Stimulated activated naive CD8-positive, alpha-beta T cell treated with anti-CD3 and anti-CD28 coated beads, Interleukin-15, Interleukin-2, amounts not matched to agents 100 U/mL and 50 U/mL, for 24 hours (primary cell): ENCODE data around the gene LTA4H.
"Not testable (repeated sequence)": the region's sequence is repeated elsewhere in the genome, so short reads cannot be mapped to it uniquely, and the experiment has no call there.

Experiments
- ATAC-seq: fragments of 150-1000 bp; cut with Tn5 transposase; one replicate; pipeline ENCODE4 v1.10.0; 2021
- DNase-seq: peaks from one replicate; pipeline ENCODE4 v3.0.0; 2021

The LTA4H gene

DNA sequence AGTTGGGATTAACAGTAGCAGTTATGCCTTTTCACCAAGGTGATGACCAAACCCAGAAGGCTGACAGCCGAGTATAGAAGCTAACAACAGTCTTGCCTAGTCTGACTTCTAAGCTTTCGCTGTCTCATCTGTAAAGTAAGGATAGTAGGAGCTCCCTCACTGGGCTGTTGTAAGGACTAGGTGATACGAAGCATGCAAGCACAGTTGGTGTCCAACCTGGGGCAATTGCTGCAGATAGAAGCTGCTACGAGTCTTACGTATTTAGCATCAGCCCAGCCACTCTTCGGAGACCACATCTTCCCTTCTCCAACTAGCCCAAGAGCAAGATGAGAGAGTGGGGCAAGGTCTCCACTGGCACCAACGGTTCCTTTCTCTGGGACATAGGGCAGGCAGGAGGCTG, 45.3 kb downstream of the LTA4H start:
- DNase-seq, result no peak
- no peak for ATAC-seq

DNA sequence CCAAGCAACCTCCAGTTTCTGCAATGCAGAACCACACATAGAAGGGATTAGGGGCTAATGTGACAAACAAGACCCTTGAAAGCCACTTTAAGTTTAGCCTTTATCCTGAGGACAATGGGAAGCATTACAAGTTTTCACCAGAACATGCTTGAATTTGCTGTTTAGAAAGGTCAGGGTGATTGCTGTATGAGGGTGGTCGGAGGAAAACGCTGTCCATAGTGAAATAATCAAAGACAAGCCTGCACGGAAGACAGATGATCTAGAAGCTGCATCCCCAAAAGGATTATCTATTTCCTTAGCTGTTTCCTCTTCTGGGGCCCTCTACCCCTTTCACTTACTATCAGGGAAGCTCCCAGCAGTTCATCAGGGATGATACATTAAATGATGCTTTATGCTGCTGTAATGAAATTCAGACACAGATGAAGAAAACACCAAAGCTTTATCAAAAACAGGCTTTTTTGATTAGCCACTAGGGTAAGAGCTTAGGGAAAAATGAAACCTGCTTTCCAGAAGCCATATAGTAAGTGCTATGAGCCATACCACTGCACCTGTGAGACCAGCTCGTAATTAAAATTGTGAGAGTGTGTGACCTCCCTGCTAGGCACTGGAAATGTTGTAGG, 45.8 kb downstream of the LTA4H start:
- ATAC-seq (no peak), DNase-seq (no peak)

DNA sequence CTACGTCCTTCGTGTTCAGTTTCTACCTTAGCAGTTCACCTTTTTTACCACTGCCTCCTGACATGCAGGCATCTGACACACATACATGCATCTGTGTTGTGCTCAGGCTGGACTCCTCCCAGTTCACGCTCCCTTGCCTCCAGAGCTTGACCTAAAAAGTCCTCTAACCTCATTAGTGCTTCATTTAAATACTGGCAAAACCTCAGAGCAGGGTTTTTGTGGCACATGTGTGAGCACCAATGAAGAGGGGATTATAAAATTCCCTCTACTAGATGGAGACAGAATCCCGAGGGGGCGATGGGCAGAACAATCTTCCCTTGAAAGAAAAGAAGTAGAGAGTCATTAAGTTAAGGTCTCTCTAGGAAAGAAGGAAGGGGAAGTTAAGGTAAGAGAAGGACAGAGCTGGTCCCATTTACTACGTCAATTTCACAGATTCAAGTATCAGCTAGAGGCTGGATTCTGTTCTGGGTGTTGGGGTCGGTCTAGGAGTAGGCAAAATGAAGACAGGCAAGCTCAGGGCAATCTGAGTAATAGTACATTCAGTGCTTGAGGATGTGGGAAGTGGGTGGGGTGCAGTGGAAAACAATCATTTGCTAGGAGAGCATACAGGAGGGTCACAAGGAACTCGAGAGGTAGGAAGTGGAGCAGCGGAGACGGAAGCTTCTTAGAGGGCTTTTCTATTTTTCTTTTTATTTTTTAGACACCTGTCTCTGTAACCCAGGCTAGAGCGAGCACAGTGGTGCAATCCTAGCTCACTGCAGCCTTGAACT, 46.7 kb downstream of the LTA4H start:
- DNase-seq, result no peak
- no peak for ATAC-seq

DNA sequence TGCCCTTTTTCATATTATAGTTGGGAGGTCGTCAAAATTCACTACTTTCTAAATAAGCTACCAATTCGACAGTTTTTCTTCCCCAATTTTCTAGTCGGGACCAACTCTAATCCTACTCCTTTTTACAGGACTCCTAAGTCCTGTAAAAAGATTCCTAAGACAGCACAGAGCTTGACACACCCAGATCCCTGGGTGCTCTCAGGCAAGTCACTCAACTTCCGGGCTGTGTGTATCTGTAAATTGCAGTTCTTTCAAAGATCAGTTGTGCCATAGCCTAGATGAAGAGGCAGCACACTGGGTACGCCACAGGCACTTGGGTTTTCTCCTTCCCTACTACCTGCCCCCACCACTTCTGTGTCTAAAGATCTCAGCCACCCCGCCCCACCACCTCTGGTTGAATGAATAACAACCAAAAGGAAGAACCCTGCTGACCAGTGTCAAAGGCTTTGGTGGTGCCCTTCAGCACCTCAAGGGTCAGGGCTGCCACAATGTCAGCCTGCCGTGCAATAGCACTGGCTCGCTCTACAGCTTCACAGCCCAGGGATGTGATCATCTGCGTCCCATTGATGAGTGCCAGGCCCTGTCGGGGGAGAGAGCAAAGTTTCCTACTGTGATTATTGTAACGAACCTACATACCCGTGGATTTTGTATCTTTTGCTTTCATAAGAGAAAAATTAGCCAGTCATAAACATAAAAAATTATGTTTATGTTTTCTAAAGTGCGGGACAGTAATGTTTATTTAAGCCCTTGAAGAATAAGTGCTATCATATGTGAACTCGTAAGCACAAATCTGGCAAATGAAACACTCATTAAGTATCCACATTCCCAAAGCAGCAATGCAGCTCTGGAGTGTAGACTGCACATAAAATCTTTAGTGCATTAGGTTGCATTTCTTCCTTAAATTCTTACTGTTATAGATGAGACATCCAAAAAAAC, 48.5 kb downstream of the LTA4H start:
- no peak for ATAC-seq
- DNase-seq, result no peak

DNA sequence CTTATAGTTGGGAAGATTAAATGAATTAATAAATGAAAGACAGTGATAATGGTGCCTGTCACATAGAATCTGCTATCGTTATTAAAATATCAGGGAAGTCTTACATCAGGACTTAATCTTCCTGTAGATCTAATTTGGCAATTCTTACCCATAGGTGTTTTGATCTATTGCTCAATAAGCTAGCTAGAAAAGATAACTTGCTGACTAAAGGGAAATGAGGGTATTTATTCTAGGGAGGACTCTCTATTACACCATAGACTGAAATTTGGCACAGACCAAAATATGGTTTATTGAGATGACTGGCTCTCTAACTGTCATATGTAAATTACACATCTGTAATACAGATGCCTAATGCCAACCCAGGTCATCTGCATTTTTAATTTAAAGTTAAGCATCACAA, 50.7 kb downstream of the LTA4H start:
- no peak for DNase-seq

DNA sequence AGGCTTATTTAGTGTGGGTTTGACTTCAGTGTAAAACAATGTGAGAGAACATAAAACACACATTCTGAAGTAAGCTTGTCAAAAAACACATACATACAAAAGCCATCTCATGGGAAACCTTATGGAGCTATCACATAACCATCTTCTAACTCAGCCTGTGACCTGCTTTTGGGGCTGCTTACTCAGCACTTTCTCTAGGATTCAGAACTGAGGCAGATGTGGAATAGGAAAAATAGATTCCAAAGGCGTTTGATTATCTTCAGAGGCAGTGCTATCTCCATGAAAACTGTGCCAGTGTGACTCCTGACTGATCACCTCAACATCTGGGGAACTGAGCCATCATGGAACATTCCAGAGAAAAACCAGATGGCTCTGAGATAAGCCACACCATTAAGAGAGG, 52.8 kb downstream of the LTA4H start:
- ATAC-seq (no peak), DNase-seq (no peak)

More for the DNA sequence above, 50.7 kb downstream of the LTA4H start:
- no peak for ATAC-seq

DNA sequence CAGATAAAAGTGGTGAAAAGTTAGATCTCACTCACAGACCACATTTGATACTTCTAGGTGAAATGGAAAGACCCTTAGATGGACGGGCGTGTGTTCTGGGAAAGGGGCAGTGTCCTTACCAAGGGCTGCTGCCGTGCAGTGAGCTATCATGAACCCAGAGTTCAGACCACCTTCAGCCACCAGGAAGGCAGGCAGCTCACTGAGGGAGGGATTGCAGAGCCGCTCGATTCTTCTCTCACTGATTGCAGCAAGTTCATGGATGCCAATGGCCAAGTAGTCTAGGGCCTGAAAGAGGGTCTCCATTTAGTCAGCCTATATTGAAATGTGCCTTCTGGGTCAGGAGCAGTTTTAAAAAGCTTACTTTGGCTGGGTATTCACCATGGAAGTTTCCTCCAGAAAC, 55.0 kb downstream of the LTA4H start:
- no peak for ATAC-seq
- DNase-seq, result no peak

DNA sequence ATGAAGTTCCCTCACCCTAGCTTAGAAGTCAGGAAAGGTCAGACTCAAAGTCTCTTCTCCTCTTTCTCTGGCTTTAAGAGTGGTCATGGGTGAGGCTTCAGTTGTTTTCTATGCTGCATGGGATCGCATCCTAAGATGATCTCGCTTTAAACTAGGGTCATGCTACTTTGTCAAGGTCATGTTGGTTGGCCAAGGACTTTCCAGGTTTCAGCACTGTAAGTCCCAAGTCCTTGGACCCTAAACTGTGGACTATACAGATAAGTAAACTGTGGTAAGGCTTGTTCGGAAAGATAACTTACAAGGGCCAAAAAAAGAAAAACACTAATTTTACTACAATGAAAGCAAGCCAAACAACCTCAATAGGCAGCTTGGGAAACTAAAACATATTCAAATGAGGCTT, 56.6 kb downstream of the LTA4H start:
- DNase-seq (no peak), ATAC-seq (no peak)

DNA sequence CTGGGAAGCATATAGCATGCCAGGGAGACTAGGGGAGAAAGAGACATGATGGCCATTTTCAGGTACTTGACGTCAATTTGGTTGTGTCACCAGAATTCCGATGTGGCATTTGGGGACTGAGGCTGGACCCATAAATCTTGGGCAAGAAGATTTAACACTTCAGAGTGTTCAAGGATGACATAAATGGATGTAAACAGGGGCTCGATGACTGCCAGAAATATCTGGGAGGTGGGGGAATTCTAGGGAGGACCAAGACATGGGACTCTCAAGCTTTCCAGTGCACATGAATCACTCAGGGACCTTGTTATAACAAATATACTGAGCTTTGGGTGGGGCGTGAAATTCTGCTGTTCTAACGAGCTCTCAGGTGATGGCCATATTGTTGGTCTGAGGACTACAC, 57.0 kb downstream of the LTA4H start:
- ATAC-seq (no peak), DNase-seq (no peak)

DNA sequence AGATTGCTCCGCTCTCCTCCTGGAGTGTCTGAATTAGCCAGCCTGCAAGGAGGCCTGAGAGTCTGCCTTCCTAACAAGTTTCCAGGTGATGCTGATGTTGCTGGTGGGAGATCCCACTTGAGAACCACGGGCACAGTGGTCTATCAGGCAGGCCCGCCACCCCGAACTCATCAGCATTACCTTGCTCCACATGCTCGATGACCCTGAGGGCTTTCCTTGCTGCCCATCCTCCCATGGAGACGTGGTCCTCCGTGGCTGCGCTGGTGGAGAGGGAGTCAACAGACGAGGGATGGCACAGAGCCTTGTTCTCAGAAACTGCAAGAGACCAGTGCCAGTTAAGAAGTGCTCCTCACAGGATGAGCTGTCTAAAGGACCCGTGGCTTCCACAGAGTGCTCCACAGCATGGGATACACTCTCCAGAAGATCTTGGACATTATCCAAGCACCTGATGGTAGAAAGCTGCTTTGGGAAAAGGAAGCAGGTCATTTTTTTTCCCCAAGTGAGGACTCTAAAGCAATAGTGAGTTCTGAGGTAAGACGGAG, 57.6 kb downstream of the LTA4H start:
- ATAC-seq, result no peak
- no peak for DNase-seq

DNA sequence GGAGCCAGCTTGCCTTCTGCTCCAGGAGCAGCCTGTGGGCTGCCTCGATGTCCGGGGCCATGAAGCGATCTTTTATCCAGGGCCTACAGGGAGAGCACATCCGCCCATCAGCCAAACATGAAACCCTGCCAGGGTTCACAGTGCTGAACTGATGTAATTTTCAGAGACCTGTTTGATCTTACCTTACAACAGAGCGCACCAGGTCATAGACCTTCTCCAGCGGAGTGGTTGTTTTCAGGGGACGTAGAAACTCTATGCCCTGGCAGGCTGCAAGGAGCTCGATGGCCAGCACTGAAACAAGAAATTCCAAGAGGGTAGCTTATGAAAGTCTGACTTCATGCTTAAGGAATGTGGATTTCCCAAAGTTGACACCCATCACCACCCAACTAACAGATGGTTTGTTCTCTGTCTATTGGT, 59.0 kb downstream of the LTA4H start:
- DNase-seq (no peak), ATAC-seq (no peak)

DNA sequence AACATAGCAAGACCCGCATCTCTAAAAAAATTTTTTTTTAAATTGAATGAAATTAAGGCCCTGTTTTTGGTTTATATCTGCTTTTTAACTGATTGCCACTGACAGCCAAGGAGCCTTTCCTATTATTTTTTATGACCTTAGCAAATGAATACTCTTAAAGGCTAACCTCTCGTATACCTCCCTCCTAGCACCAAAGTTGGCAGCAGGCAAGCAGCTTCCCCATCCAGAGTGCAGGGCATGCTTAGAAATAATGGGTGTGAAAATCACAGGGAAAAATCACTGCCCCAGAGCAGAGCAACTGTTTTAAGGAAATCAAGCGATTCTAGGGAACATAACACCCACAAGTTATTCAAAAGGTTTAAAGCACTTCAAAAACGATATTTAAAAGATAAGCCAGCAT, 59.9 kb downstream of the LTA4H start:
- ATAC-seq, result no peak
- no peak for DNase-seq

DNA sequence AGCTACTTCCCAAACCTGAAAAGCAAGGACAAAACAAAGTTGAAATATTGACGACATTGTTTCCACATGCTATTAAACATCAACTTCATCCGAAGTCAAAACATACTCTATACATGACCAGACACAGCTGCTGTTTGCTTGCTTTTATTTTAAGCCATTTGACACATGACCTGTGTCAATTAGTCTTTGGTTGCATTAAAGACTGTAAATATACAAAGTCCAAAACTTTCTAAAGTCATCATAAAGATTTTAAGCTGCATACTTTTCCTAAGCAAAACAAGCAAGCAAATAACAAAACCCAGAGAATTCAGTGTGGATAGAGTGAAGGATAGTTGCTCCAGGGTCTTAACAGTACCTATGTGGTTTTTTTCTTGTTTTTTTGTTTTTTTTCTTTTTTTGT, 61.0 kb downstream of the LTA4H start:
- no peak for ATAC-seq

DNA sequence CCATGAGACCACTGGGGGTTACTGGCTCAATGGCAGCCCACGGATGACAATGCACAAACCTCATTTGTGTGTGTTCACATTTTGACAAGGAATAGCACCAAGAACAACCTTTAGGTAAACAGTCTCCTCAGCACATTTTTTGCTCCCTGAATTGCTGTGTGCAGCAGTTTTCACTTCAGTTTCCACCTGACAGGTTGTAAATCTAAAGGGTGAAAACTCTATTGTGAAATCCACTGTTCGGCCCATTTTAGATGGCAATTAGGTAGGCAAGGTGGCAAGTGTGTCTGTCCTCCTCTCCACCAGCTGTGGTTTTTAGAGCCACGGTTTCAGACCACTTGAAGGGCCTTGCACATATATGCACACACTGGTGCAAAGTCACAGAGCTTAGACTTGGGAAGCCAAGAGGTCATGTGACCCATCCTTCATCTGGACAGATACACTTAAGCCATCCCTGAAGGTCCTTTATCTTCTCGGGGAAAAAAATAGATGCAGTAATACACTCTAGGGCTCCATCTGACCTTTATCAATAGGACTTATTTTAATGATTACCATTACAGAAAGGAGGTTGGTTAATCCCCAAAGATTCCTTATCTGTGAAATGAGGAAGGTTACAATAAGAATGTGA, 62.4 kb downstream of the LTA4H start:
- ATAC-seq (no peak), DNase-seq (no peak)

More for the DNA sequence above, 61.0 kb downstream of the LTA4H start:
- no peak for DNase-seq

DNA sequence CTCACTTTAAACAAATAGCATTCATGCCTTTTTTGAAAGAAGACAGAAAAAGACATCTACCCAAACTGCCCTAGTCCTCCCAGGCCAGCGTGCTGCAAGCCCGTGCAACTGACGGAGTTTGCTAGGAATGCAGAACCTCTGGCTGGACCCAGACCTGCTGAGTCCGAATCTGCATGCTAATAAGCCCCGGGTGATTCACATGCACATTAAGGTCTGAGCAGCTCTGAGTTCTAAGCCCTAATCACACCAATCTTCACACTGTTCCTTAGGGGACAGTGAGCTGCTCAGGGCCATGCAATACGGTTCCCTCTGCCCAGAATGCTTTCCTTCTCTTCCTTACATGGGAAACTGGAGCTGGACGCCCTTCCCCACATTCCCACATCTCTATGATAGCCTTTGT, 64.5 kb downstream of the LTA4H start:
- no peak for DNase-seq
- ATAC-seq, result no peak

DNA sequence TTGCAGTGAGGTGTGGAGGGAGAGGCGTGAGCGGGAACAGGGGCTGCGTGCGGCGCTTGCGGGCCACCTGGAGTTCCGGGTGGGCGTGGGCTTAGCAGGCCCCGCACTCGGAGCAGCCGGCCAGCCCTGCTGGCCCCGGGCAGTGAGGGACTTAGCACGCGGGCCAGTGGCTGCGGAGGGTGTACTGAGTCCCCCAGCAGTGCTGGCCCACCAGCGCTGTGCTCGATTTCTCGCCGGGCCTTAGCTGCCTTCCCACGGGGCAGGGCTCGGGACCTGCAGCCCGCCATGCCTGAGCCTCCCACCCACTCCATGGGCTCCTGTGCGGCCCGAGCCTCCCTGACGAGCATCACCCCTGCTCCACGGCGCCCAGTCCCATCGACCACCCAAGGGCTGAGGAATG, 66.3 kb downstream of the LTA4H start:
- not testable (repeated sequence) for DNase-seq, ATAC-seq

DNA sequence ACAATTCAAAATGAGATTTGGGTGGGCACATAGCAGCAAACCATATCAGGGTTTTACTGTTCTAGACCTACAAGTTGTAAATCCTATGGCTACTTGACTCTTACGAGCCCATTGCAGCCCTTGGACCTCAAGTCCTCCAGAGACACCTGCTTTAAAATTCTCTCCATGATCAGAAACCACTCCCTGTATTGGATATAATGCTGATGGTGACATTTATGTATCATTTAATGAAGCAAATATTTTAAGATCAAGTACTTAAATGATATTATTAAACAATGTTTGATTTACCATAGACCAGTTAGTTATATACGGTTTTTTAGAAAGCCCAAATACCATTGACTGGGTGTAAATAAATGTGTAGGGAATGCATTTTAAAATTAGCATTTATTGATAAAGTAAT, 68.1 kb downstream of the LTA4H start:
- DNase-seq (no peak), ATAC-seq (no peak)

DNA sequence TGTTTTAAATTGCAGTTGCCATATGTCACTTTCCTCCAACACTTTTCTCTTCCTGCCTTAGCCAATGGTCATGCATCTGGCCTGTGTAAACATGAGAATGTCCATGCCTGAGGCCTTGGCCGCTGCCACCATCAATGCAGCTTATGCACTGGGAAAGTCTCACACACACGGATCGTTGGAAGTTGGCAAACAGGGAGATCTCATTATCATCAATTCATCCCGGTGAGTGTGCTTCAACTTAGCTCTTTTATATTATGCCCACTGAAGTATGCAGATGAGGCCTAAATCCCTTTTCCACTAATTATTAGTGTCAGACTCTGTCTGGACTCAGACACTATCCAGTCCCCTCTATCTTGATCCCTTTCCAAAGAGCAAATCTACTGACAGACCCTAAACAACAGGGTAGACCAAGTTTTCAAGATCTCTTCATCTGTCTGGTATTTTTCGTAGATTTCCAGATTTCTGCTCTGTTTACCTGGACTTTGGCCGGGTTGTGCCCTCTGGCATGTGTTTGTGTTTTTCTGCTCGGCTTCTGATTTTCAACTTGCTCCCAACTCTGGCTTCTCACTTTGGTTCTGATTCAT, 69.0 kb downstream of the LTA4H start:
- DNase-seq (no peak), ATAC-seq (no peak)

DNA sequence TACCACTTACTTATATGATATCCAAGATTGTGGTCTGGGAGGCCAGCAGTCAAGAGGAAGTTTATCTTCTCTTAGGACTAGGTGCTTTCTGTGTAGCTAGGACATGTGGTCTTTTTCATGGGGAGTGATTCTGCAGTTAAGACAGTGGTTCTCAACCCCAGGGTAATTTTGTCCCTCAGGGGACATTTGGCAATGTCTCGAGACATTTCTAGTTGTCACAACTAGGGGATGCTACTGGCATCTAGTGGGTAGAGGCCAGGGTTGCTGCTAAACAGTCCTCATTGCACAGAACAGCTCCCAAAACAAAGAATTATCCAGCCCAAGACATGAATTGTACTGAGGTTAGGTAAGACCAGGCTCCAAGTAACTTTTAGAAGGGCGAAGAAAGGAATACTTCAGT, 72.3 kb downstream of the LTA4H start:
- DNase-seq (no peak), ATAC-seq (no peak)

DNA sequence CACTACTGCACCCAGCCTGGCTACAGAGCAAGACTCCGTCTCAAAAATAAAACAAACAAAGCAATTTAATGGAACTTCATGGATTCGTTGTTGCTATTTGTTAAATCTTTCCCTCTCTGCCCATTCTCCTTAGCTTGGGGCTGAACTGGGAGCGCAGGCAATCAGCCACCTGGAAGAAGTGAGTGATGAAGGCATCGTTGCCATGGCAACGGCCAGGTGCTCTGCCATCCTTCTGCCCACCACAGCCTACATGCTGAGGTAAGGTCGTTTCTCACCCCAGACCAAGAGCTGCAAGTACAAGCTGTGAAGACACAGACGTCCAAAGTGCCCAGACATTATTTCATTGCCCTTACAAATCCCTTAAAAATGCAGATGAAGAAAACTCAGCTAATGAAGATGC, 73.2 kb downstream of the LTA4H start:
- DNase-seq (no peak), ATAC-seq (no peak)

DNA sequence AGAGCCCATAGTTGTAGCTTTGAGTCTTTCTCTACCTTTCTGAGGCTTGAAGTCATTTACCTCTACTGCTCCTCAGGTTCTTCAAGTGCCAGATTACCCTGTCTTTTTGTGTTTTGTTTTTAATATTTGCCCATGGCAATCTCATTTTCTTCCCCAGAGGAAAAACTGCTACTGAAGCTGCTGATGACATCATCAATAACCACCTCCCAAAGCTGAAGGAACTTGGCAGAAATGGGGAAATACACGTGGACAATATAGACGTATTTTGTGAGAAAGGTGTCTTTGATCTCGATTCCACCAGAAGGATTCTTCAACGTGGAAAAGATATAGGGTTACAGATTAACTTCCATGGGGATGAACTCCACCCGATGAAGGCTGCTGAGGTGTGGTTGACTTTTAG, 75.1 kb downstream of the LTA4H start:
- no peak for ATAC-seq
- DNase-seq, result no peak

DNA sequence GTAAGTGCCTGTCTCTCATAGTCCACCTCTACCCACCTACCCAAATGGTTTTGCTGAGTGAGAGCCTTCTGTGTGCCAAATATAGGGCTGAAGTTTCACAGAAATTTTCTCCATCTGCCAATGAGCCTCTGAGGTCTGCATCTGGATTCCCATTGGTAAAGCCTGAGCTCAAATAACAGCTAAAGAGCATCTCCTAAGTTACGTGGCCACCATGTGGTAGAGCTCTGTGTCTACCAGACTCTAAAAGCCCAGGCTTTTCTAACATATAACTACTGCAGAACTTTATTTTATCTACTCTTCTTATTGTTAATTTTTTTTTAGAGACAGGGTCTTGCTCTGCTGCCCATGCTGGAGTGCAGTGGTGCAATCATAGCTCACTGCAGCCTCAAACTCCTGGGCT, 76.3 kb downstream of the LTA4H start:
- no peak for DNase-seq
- ATAC-seq, result no peak
